GM23338 (cell line): ENCODE results near the gene RGS17. TPM values are rescaled to one million over a fixed set of nuclear protein-coding genes. Genes with fewer than 3 reads are reported as not detected.

Experiments
- ATAC-seq: fragments of 200-7000 bp; cut with Tn5 transposase; 3 replicates; pipeline ENCODE4 v1.9.1; 2020
- DNase-seq: peaks from one replicate; pipeline ENCODE4 v3.0.0-alpha.2; 2015; ENCODE audit warnings: low spot score
- H2AFZ ChIP-seq: fragments of 200-600 bp; sonication (generic); 2 replicates; pipeline ENCODE4 v1.8.0; 2016; ENCODE audit warnings: antibody characterized with exemption, mild to moderate bottlenecking, moderate library complexity
- H3F3A ChIP-seq: fragments of 200-600 bp; sonication (generic); replicated peaks from 2 replicates; pipeline ENCODE4 v1.8.0; 2017; ENCODE audit warnings: antibody characterized with exemption, mixed run types, low read depth
- H3K27ac ChIP-seq: fragments of 200-600 bp; sonication (generic); 2 replicates; pipeline ENCODE4 v1.6.1; 2016; ENCODE audit warnings: low read depth
- H3K27me3 ChIP-seq: fragments of 200-600 bp; sonication (generic); 2 replicates; pipeline ENCODE4 v1.8.0; 2016; ENCODE audit warnings: mild to moderate bottlenecking, mixed run types, moderate library complexity; ENCODE audit not compliant: insufficient read depth
- H3K36me3 ChIP-seq: fragments of 200-600 bp; sonication (generic); 2 replicates; pipeline ENCODE4 v1.8.0; 2016; ENCODE audit warnings: mild to moderate bottlenecking; ENCODE audit not compliant: insufficient read depth
- H3K4me1 ChIP-seq: fragments of 200-600 bp; sonication (generic); 2 replicates; pipeline ENCODE4 v1.8.0; 2016; ENCODE audit warnings: mild to moderate bottlenecking, moderate library complexity; ENCODE audit not compliant: insufficient read depth
- H3K4me2 ChIP-seq: fragments of 200-600 bp; sonication (generic); 2 replicates; pipeline ENCODE4 v1.7.1; 2017; ENCODE audit warnings: mixed run types
- H3K4me3 ChIP-seq: fragments of 200-600 bp; sonication (generic); 2 replicates; pipeline ENCODE4 v1.6.1; 2016; ENCODE audit warnings: mixed run types
- H3K79me2 ChIP-seq: fragments of 200-600 bp; sonication (generic); replicated peaks from 2 replicates; pipeline ENCODE4 v1.8.0; 2017; ENCODE audit warnings: mild to moderate bottlenecking; ENCODE audit not compliant: insufficient read depth
- H3K9me2 ChIP-seq: fragments of 200-600 bp; sonication (generic); 2 replicates; pipeline ENCODE4 v1.8.0; 2017; ENCODE audit not compliant: insufficient read depth
- H4K20me1 ChIP-seq: fragments of 200-600 bp; sonication (generic); replicated peaks from 2 replicates; pipeline ENCODE4 v1.8.0; 2017; ENCODE audit warnings: mild to moderate bottlenecking; ENCODE audit not compliant: insufficient read depth
- H3K27ac Mint-ChIP-seq: 2 replicates; pipeline ENCODE4 v1.8.0; 2020; ENCODE audit warnings: inconsistent platforms, mild to moderate bottlenecking, moderate library complexity, mixed read lengths
- H3K27me3 Mint-ChIP-seq: 3 replicates; pipeline ENCODE4 v1.8.0; 2022; ENCODE audit warnings: low read depth, mild to moderate bottlenecking, moderate library complexity, mixed read lengths, inconsistent platforms; ENCODE audit not compliant: insufficient read depth, poor library complexity
- H3K36me3 Mint-ChIP-seq: 3 replicates; pipeline ENCODE4 v1.8.0; 2021; ENCODE audit warnings: low read depth, mild to moderate bottlenecking, inconsistent platforms, moderate library complexity, mixed read lengths
- H3K4me1 Mint-ChIP-seq: 3 replicates; pipeline ENCODE4 v1.8.0; 2020; ENCODE audit warnings: mild to moderate bottlenecking, inconsistent platforms, mixed read lengths
- H3K4me3 Mint-ChIP-seq: 3 replicates; pipeline ENCODE4 v1.8.0; 2021; ENCODE audit warnings: moderate library complexity, mild to moderate bottlenecking, inconsistent platforms, mixed read lengths
- H3K9me3 Mint-ChIP-seq: 3 replicates; pipeline ENCODE4 v1.8.0; 2020; ENCODE audit warnings: moderate library complexity, mild to moderate bottlenecking, inconsistent platforms, mixed read lengths
- CREB1 ChIP-seq: fragments of 250-450 bp; sonication (Bioruptor Pico); IDR thresholded peaks from 2 replicates; pipeline ENCODE4 v1.5.0; 2020; ENCODE audit warnings: low read depth, mild to moderate bottlenecking, moderate library complexity
- EZH2 ChIP-seq: fragments of 200-600 bp; sonication (generic); IDR thresholded peaks from one replicate; pipeline ENCODE4 v1.8.0; 2017; ENCODE audit warnings: antibody characterized with exemption, mild to moderate bottlenecking, low read depth; ENCODE audit not compliant: unreplicated experiment
- EZH2phosphoT487 ChIP-seq: fragments of 200-600 bp; sonication (generic); IDR thresholded peaks from one replicate; pipeline ENCODE4 v1.8.1; 2018; ENCODE audit warnings: antibody characterized with exemption; ENCODE audit not compliant: unreplicated experiment
- JUNB ChIP-seq: IDR thresholded peaks from one replicate; pipeline ENCODE4 v1.6.1; 2016; ENCODE audit warnings: antibody characterized with exemption; ENCODE audit not compliant: unreplicated experiment
- NANOG ChIP-seq: IDR thresholded peaks from 2 replicates; pipeline ENCODE4 v1.6.1; 2016; ENCODE audit warnings: antibody characterized with exemption, borderline replicate concordance
- POLR2AphosphoS5 ChIP-seq: IDR thresholded peaks from 2 replicates; pipeline ENCODE4 v1.6.1; 2016; ENCODE audit warnings: antibody characterized with exemption, low read depth
- ZNF114 ChIP-seq: fragments of 250-450 bp; sonication (Bioruptor Pico); IDR thresholded peaks from 2 replicates; pipeline ENCODE4 v1.5.0; 2020; ENCODE audit warnings: mild to moderate bottlenecking, moderate library complexity
- ZNF331 ChIP-seq: fragments of 250-450 bp; sonication (Bioruptor Pico); IDR thresholded peaks from 2 replicates; pipeline ENCODE4 v1.5.0; 2020; ENCODE audit warnings: low read depth, mild to moderate bottlenecking, moderate library complexity
- polyA plus RNA-seq: library from polyadenylated mRNA; unstranded; fragments of >200 nt; fragmentation: Nextera tagmentation; extraction: Ambion mirVana; gene quantifications from 2 replicates; pipeline ENCODE4 v1.2.1, GENCODE V29; 2016
- total RNA-seq: library from RNA; depleted of rRNA; stranded (reverse); fragments of >200 nt; shearing (Covaris generic); gene quantifications from 2 replicates; pipeline ENCODE4 v1.2.3, GENCODE V29; 2014
- TF ChIP-seq, protein P1 (sequence below), 2 experiments: fragments of 200-600 bp in 1 of 2; sonication (generic) in 1 of 2; conservative IDR thresholded peaks; 2 replicates each; pipeline versions ENCODE4 v1.5.1 to v1.6.1; 2016 to 2017; ENCODE audit warnings: antibody characterized with exemption in 2 of 2, low read depth in 2 of 2, mild to moderate bottlenecking in 2 of 2, moderate library complexity in 1 of 2
- TF ChIP-seq, protein P2 (sequence below): fragments of 250-450 bp; sonication (Bioruptor Pico); IDR thresholded peaks from 2 replicates; pipeline ENCODE4 v1.5.0; 2020; ENCODE audit warnings: mild to moderate bottlenecking, moderate library complexity
- TF ChIP-seq, protein P3 (sequence below): IDR thresholded peaks from 2 replicates; pipeline ENCODE4 v1.6.1; 2016; ENCODE audit warnings: antibody characterized with exemption

The RGS17 gene
- total and polyA plus RNA-seq, 2 experiments from 2014 or later = 12.1 to 12.3 TPM

DNA sequence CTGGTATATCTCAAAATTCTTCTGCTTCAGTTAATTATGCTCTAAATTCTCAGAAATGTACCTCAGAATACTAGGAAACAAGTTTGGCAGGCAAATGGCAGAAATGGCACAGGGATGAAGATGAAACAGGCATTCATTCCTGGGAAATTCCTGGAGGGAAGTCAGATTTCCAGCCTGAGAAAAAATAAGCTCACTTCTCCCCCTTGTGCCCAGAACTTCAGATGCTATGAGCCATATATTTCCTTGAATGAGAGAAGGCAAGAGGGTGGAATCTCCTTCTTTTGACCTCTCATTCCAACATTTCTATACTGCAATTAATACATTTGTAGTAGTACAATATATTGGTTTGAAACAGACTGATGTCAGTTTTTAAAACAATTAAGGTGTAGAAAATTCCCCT, 22.8 kb downstream of the RGS17 start:
- Histone ChIP-seq H3K9me2 (no peaks in the 10 kb centered on the region; the same call in 1 of the 2 replicates), H3F3A (no peaks in the 10 kb centered on the region), H3K4me1 (peaks cover 5% of the 10 kb centered on the region; the same call in 1 of the 2 replicates), H3K4me3 (no peak overlapping the region), H3K27ac (no peak overlapping the region), H3K79me2 (peaks cover 13% of the 10 kb centered on the region), H2AFZ (no peak overlapping the region), H4K20me1 (0 out of 2 replicates have a peak, but pooled peaks cover 3% of the 10 kb centered on the region), H3K4me2 (no peak overlapping the region), H3K36me3 (no peaks in the 10 kb centered on the region), H3K27me3 (no peaks in the 10 kb centered on the region)
- peak; percentile 42; the same call in 2 of the 3 replicates for ATAC-seq
- Mint-ChIP-seq H3K27me3 (peaks cover 5% of the 10 kb centered on the region), H3K4me3 (no peak overlapping the region), H3K9me3 (peaks cover 20% of the 10 kb centered on the region), H3K36me3 (peaks cover 24% of the 10 kb centered on the region), H3K4me1 (peaks cover 29% of the 10 kb centered on the region), H3K27ac (no peak overlapping the region)
- DNase-seq = peak; percentile 50
- TF ChIP-seq, protein P1, sequence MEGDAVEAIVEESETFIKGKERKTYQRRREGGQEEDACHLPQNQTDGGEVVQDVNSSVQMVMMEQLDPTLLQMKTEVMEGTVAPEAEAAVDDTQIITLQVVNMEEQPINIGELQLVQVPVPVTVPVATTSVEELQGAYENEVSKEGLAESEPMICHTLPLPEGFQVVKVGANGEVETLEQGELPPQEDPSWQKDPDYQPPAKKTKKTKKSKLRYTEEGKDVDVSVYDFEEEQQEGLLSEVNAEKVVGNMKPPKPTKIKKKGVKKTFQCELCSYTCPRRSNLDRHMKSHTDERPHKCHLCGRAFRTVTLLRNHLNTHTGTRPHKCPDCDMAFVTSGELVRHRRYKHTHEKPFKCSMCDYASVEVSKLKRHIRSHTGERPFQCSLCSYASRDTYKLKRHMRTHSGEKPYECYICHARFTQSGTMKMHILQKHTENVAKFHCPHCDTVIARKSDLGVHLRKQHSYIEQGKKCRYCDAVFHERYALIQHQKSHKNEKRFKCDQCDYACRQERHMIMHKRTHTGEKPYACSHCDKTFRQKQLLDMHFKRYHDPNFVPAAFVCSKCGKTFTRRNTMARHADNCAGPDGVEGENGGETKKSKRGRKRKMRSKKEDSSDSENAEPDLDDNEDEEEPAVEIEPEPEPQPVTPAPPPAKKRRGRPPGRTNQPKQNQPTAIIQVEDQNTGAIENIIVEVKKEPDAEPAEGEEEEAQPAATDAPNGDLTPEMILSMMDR (conservative IDR thresholded peaks at IDR 0.05; ENCODE audit: low read depth in 2 of 2) = peak; percentile 29 to 54; a peak in 3 of 4 replicates
- TF ChIP-seq JUNB = no peak

DNA sequence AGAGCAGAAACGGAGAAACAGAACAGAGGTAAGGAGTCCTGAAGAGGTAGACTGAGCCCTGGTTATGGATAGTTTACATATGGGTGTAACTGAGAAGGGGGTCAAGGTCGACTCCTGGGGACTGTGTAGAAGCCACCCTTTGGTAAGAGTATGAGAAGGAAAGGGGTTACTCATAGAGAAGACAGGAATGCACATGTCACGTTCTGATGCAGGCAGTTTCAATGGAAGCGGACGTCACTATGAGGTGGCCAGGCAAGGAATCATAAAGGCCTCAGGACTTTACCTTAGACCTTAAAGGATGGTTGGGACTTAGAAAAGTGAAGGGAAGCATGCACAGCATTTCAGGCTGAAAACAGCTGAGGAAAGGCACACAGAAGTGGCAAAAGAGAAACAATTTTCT, 25.1 kb downstream of the RGS17 start:
- peaks cover 4% of the 10 kb centered on the region; the same call in 2 of the 3 replicates for H3K36me3 Mint-ChIP-seq
- Histone ChIP-seq H3K79me2 (no peaks in the 10 kb centered on the region), H3K4me1 (peaks cover 11% of the 10 kb centered on the region; the same call in 1 of the 2 replicates), H4K20me1 (0 out of 2 replicates have a peak, but pooled peaks cover 3% of the 10 kb centered on the region), H3K36me3 (no peaks in the 10 kb centered on the region), H3K9me2 (no peaks in the 10 kb centered on the region), H3F3A (no peaks in the 10 kb centered on the region), H3K4me2 (no peak overlapping the region), H3K4me3 (no peak overlapping the region), H2AFZ (no peak overlapping the region), H3K27me3 (no peaks in the 10 kb centered on the region), H3K27ac (no peak overlapping the region)
- H3K4me3 Mint-ChIP-seq = no peak overlapping the region
- H3K4me1 Mint-ChIP-seq = peaks cover 36% of the 10 kb centered on the region
- H3K27ac Mint-ChIP-seq = no peak overlapping the region
- ATAC-seq (no peak), DNase-seq (no peak)
- no peaks in the 10 kb centered on the region for H3K9me3 Mint-ChIP-seq
- H3K27me3 Mint-ChIP-seq = peaks cover 3% of the 10 kb centered on the region
- TF ChIP-seq CREB1 (no peak), ZNF114 (no peak), POLR2AphosphoS5 (no peak), EZH2 (no peak), EZH2phosphoT487 (no peak), ZNF331 (CRISPR knock-in tag) (no peak), NANOG (no peak)
- TF ChIP-seq, protein P2, sequence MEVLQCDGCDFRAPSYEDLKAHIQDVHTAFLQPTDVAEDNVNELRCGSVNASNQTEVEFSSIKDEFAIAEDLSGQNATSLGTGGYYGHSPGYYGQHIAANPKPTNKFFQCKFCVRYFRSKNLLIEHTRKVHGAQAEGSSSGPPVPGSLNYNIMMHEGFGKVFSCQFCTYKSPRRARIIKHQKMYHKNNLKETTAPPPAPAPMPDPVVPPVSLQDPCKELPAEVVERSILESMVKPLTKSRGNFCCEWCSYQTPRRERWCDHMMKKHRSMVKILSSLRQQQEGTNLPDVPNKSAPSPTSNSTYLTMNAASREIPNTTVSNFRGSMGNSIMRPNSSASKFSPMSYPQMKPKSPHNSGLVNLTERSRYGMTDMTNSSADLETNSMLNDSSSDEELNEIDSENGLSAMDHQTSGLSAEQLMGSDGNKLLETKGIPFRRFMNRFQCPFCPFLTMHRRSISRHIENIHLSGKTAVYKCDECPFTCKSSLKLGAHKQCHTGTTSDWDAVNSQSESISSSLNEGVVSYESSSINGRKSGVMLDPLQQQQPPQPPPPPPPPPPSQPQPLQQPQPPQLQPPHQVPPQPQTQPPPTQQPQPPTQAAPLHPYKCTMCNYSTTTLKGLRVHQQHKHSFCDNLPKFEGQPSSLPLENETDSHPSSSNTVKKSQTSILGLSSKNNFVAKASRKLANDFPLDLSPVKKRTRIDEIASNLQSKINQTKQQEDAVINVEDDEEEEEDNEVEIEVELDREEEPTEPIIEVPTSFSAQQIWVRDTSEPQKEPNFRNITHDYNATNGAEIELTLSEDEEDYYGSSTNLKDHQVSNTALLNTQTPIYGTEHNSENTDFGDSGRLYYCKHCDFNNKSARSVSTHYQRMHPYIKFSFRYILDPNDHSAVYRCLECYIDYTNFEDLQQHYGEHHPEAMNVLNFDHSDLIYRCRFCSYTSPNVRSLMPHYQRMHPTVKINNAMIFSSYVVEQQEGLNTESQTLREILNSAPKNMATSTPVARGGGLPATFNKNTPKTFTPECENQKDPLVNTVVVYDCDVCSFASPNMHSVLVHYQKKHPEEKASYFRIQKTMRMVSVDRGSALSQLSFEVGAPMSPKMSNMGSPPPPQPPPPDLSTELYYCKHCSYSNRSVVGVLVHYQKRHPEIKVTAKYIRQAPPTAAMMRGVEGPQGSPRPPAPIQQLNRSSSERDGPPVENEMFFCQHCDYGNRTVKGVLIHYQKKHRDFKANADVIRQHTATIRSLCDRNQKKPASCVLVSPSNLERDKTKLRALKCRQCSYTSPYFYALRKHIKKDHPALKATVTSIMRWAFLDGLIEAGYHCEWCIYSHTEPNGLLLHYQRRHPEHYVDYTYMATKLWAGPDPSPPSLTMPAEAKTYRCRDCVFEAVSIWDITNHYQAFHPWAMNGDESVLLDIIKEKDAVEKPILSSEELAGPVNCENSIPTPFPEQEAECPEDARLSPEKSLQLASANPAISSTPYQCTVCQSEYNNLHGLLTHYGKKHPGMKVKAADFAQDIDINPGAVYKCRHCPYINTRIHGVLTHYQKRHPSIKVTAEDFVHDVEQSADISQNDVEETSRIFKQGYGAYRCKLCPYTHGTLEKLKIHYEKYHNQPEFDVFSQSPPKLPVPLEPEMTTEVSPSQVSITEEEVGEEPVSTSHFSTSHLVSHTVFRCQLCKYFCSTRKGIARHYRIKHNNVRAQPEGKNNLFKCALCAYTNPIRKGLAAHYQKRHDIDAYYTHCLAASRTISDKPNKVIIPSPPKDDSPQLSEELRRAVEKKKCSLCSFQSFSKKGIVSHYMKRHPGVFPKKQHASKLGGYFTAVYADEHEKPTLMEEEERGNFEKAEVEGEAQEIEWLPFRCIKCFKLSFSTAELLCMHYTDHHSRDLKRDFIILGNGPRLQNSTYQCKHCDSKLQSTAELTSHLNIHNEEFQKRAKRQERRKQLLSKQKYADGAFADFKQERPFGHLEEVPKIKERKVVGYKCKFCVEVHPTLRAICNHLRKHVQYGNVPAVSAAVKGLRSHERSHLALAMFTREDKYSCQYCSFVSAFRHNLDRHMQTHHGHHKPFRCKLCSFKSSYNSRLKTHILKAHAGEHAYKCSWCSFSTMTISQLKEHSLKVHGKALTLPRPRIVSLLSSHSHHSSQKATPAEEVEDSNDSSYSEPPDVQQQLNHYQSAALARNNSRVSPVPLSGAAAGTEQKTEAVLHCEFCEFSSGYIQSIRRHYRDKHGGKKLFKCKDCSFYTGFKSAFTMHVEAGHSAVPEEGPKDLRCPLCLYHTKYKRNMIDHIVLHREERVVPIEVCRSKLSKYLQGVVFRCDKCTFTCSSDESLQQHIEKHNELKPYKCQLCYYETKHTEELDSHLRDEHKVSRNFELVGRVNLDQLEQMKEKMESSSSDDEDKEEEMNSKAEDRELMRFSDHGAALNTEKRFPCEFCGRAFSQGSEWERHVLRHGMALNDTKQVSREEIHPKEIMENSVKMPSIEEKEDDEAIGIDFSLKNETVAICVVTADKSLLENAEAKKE (CRISPR knock-in tag) = no peak
- TF ChIP-seq, protein P3, sequence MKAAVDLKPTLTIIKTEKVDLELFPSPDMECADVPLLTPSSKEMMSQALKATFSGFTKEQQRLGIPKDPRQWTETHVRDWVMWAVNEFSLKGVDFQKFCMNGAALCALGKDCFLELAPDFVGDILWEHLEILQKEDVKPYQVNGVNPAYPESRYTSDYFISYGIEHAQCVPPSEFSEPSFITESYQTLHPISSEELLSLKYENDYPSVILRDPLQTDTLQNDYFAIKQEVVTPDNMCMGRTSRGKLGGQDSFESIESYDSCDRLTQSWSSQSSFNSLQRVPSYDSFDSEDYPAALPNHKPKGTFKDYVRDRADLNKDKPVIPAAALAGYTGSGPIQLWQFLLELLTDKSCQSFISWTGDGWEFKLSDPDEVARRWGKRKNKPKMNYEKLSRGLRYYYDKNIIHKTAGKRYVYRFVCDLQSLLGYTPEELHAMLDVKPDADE = no peak
- TF ChIP-seq, protein P1 (conservative IDR thresholded peaks at IDR 0.05; ENCODE audit: low read depth in 2 of 2) = no peak
